Fibroblast of skin of scalp (primary cell): Measurements from ENCODE around the gene PLEKHG3.

ENCODE experiments used
- DNase-seq: peaks from one replicate; pipeline ENCODE4 v3.0.0-alpha.2; 2013

PLEKHG3 gene

GRCh38 chr14:64766430-64767151 is 62.4 kb downstream of the PLEKHG3 start:
- DNase-seq: no peak

GRCh38 chr14:64767215-64767964 is 63.2 kb downstream of the PLEKHG3 start:
- DNase-seq: no peak

GRCh38 chr14:64768401-64769095 is 64.3 kb downstream of the PLEKHG3 start:
- no peak for DNase-seq

- DNase-seq: no peak
Observed at GRCh38 chr14:64769096-64770020, 65.1 kb downstream of the PLEKHG3 start.

- no peak for DNase-seq
Observed at GRCh38 chr14:64770751-64771150, 66.5 kb downstream of the PLEKHG3 start.

GRCh38 chr14:64771161-64771560 is 66.9 kb downstream of the PLEKHG3 start:
- no peak for DNase-seq

- no peak for DNase-seq
Observed at GRCh38 chr14:64772397-64772950, 68.2 kb downstream of the PLEKHG3 start.

GRCh38 chr14:64773046-64773445 is 68.8 kb downstream of the PLEKHG3 start:
- no peak for DNase-seq

- no peak for DNase-seq
Observed at GRCh38 chr14:64773577-64773976, 69.4 kb downstream of the PLEKHG3 start.

GRCh38 chr14:64774272-64774671 is 70.0 kb downstream of the PLEKHG3 start:
- DNase-seq: no peak

GRCh38 chr14:64775081-64775777 is 71.0 kb downstream of the PLEKHG3 start:
- DNase-seq: no peak

- no peak for DNase-seq
Observed at GRCh38 chr14:64777461-64777860, 73.2 kb downstream of the PLEKHG3 start.

- no peak for DNase-seq
Observed at GRCh38 chr14:64778104-64778754, 74.0 kb downstream of the PLEKHG3 start.

- no peak for DNase-seq
Observed at GRCh38 chr14:64779472-64779871, 75.2 kb downstream of the PLEKHG3 start.

- DNase-seq: no peak
Observed at GRCh38 chr14:64782196-64782595, 78.0 kb downstream of the PLEKHG3 start.

GRCh38 chr14:64784006-64784405 is 79.8 kb downstream of the PLEKHG3 start:
- no peak for DNase-seq

- DNase-seq: no peak
Observed at GRCh38 chr14:64786296-64787149, 82.3 kb downstream of the PLEKHG3 start.

- no peak for DNase-seq
Observed at GRCh38 chr14:64787619-64788018, 83.4 kb downstream of the PLEKHG3 start.

GRCh38 chr14:64788706-64789105 is 84.5 kb downstream of the PLEKHG3 start:
- peak; percentile 93 for DNase-seq

- no peak for DNase-seq
Observed at GRCh38 chr14:64789696-64790095, 85.5 kb downstream of the PLEKHG3 start.
